ELF-1 (cell line): ENCODE measurements around the gene PITHD1.
"Not testable (repeated sequence)": the region's sequence is repeated elsewhere in the genome, so short reads cannot be mapped to it uniquely, and the experiment has no call there.

Experiments used
- DNase-seq: peaks from one replicate; pipeline ENCODE4 v3.0.0-alpha.2; 2016; ENCODE audit warnings: low read depth, low spot score

The PITHD1 gene

DNA sequence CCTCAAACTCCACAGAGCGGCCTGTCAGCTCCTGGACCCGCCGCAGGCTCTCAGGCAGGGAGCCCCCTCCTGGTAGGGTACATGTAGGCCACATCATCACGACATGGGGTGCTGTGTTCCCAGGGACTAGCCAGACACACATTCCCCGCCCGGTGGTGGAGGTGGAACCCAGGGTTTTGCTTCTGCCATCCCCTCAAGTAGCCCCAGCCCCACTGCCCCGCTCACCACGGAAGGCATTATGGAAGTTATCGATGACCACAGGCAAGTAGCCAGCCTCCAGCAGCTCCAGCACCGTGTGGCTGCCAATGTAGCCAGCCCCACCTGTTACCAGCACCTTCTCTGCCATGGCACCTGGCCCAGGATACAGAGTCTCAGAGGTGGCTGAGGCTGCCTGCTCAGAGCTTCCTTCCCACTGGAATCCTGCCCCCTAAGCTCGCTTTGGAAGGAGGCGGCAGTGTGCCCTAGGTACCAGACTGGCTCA, 20.5 kb downstream of the PITHD1 start:
- no peak for DNase-seq

DNA sequence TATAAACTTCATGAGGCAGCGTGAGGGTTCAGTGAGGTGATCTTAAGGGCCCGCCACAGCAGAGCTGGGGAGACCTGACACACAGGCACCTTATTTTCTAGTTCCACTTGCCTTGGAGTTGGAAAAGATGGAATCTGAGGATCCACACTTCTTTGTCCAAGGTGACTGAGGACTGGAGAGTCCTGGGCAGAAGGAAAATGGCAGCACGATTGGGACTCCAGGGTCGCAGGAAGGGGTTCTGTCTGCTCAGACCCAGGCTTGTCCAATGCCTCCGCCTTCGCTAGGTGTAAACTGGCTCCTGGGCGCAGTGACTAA, 21.0 kb downstream of the PITHD1 start:
- DNase-seq = no peak

GRCh38 chr1:23799570-23800399, 21.6 kb downstream of the PITHD1 start:
- peak; percentile 79 for DNase-seq

DNA sequence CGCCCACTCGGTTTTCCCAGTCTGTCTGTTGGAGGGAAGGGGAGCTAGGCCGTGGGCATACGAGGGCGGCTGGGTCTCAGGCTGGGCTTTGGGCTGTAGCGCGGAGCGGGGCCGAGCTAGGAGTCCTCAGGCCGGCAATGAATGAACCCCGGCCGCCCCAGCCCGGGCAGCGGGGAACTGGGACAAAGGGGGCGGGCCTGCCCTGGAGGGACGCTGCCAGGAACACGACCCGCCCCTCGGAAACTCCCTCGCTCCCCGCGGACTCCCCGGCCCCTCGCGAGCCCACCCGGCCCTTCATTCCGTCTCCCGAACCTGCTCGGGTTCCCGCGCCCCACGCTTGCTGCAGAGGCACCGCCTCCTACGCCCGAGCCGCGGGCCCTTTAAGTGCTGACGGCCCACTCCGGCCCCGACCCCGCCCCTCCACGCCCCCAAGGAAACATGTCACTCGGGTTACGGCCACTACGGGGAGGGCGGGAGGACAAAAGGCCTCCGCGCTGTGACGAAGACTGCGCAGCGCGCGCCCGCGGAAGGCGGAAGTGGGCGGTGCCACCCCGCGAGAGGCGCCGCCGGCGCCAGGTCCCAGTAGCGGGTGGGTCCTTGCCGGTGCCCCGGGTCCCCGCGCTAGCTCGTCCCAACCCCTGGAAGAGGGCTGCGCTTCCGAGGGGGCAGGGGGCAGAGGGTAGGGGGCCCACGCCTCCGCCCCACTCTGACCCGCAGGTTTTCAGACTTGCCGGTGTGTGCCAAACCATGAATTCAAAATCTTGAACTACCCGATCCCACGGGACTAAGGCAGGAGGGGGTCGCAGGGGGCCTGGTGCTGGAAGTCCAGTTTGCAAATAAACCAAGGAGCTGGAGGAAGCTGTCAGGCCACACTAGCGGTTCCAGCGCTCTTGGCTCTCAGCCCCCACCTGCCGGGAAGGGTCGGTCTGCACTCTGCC, 22.5 kb downstream of the PITHD1 start, which contains the start of gene GALE:
TSS of gene GALE (minus strand) at position 355 of the 938 bp plus-strand sequence. CDS start 1,747 bp downstream, outside the sequence.
- peak; percentile 77 for DNase-seq

DNA sequence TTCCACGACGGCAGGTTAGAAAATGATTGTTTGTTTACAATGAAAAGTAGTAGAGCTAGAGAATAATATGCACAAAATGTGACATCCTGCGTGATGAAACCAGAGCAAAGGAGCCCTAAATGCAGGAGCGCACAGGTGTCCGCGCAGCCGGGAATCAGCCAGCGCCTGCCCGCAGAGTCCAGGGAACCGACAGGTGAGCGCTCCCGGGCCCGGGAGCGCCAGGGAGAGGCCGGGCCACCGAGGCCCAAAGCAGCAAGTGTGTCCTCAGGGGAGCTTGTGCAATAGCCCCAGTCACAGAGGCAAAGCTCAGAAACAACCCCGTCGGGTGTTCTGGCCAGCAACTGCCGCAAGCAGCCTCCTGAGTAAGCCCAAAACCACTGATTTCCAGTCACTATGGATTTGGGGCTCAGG, 23.1 kb downstream of the PITHD1 start:
- peak; percentile 54 for DNase-seq

- no peak for DNase-seq
These were observed 23.7 kb downstream of the PITHD1 start for GRCh38 chr1:23801876-23802275.

DNA sequence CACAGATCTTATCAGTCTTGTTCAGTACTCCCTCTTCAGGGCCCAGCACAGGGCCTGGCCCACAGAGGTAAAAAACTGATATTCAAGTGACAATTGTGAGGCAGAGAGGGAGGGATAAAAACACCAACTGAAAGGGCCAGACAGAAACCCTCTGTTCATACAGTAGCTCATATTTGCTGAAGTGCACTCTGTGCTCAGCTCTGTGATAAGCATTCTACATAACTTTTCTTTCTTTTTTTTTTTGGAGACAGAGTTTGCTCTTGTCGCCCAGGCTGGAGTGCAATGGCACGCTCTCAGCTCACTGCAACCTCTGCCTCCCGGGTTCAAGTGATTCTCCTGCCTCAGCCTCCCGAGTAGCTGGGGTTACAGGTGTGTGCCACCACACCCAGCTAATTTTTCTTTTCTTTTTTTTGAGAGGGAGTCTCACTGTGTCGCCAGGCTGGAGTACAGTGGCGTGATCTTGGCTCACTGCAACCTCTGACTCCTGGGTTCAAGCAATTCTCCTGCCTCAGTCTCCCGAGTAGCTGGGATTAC, 24.7 kb downstream of the PITHD1 start:
- not testable (repeated sequence) for DNase-seq

- no peak for DNase-seq
These were observed 25.5 kb downstream of the PITHD1 start for GRCh38 chr1:23803674-23804073.

GRCh38 chr1:23804183-23804835, 26.1 kb downstream of the PITHD1 start:
- peak; percentile 44 for DNase-seq

- no peak for DNase-seq
These were observed 26.8 kb downstream of the PITHD1 start for GRCh38 chr1:23805025-23805424.

DNA sequence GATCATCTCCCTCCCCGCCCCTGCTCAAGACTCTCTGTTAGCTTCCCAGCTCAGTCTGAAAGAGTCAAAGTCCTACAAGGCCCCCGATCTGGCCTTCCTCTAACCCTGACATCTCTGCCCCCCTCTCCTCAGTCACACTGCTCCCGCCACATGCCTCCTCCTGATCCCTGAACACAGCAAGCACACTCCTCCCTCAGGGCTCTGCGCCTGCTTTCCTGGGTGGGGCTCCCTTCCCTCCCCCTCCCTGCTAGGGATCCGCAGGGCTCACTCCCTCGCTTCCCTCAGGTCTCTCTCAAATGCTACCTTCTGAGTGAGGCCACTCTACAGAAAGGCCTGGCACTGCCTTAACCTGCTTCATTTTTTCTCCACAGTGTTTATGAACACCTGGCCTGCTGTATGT, 28.1 kb downstream of the PITHD1 start:
- no peak for DNase-seq

DNA sequence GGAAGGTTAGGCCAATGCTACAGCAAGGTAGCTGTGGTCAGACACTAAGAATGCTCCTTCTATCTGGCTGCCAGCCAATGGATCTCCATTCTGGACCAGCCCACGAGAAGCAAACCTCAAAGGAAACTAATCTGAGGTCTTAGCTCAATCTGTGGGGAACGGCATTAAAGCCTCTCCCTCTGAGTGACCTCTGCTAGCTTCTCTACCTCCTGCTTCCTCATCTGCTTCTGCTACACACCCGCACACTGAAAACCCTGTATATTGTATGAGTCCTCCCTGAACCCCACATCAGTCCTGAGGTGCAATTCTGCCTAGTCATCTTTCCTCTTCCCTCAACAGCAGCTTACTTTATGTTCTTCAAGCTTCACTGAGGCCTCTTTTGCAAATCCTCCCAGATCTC, 29.2 kb downstream of the PITHD1 start:
- no peak for DNase-seq

GRCh38 chr1:23809751-23810171, 31.5 kb downstream of the PITHD1 start:
- peak; percentile 89 for DNase-seq

DNA sequence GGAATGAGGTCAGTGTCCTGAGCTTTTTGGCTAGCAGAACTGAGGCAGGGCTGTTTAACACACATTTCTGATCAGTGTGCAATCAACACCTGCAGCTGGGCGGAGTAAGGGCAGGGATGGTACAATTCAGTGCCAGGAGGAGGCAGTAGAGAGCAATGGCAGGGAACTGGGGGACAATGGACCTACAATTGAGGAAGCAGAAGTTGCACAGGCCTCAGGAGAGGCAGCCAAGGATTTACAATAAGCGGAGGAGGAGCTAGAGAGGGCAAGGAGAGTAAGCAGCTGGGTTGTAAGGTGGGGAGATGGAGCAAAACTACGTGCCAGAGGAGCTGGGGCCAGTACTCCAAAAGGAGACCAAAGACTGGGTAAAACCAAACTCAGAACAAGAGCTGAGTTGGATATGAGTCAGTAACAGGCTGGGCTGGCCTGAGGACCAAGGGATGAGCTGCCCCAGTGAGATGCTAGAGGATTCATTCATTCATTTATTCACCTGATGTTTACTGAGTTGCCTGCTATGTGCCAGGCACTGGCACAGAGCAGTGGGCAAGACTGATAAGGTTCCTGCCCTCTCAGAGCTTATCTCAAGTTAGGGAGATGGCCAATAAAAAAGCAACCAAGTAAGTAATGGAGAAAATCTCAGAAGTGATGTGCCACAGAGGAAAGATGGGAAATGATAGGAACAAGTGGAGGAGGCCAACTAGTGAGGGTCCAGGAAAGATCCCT, 32.8 kb downstream of the PITHD1 start:
- peak; percentile 77 for DNase-seq

GRCh38 chr1:23814016-23814415, 35.8 kb downstream of the PITHD1 start:
- DNase-seq = no peak

DNA sequence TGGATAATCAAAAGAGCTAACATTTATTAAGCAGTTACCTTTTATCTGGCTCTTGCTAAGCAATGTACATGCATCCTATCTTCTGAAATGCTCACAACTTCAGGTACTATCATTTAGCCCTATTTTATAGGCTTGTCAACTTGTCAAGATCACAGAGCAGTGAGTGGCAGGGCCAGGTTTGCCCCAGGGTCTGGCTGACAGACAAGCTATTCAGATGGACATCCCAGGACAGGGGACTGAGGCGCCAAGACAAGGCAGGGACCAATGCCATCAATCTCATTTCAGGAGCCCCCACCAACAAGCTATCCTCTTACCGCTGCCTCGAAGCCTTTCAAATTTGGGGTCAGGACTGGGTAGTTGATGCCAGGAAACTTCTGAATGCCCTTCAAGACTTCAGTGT, 38.1 kb downstream of the PITHD1 start:
- no peak for DNase-seq

DNA sequence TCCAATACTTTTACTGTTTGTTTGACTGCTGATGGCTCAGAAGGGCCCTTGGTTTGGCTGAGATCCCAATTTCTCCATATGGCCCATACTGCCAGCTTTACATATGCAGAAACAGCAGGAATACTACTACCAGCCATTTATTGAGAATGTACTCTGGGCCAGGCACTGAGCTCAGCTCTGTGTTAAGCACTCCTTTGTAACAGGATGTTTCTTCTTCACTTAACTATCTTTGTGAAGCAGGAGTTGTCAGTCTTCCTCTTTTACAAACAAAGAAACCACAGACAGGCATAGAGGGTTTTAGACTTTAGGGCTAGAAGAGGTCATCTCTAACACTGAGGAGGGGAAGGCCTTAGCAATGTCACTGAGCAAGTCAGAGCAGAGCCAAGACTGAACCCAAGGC, 38.7 kb downstream of the PITHD1 start:
- no peak for DNase-seq

GRCh38 chr1:23817633-23818032, 39.4 kb downstream of the PITHD1 start:
- no peak for DNase-seq

GRCh38 chr1:23823767-23824166, 45.5 kb downstream of the PITHD1 start:
- no peak for DNase-seq

DNA sequence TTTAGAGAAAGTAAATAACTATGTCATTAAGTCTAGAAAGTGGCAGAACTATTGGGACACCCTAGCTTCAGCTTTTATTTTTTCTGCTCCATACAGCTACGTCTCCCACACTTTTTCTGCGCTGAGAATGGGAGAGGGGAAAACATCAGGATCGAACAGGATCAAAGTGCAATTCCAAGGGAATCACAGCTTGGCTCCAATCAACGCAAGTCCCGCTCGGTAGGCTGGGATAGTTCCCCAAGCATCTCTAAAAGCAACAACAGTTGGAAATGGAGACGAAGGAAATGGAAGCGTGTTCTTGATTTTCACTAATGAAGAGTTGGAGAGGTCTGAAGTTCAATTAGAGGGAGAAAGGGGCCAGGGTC, 46.5 kb downstream of the PITHD1 start:
- no peak for DNase-seq
